IMR-90 (cell line): ENCODE results near the gene BRAF. TPM values are rescaled to one million over a fixed set of nuclear protein-coding genes. Genes with fewer than 3 reads are reported as not detected.

ENCODE experiments used
- ATAC-seq: fragments of 200-7000 bp; cut with Tn5 transposase; 2 replicates; pipeline ENCODE4 v1.9.1; 2020; ENCODE audit warnings: low read depth, mild to moderate bottlenecking, moderate library complexity
- BruUV-seq: library from RNA; stranded (reverse); fragments of 400-500 nt; replicated peaks from 2 replicates; lab custom pipeline; 2021; lab: Mats Ljungman, UMichigan
- CTCF ChIA-PET: fragments of 300-600 bp; formaldehyde crosslinking; extraction: SDS; loops from one replicate; lab custom pipeline; 2021; ENCODE audit warnings: antibody characterized with exemption; lab: Yijun Ruan, JAX
- POLR2A ChIA-PET: fragments of 300-600 bp; sonication (Branson Sonifier 250); formaldehyde crosslinking; loops from one replicate; lab custom pipeline; 2022; ENCODE audit warnings: antibody characterized with exemption; ENCODE audit not compliant: unreplicated experiment; lab: Charles Lee
- DNase-seq: peaks from one replicate; pipeline ENCODE4 v3.0.0; 2013
- H2AFZ ChIP-seq: replicated peaks from 2 replicates; pipeline ENCODE3; 2013; ENCODE audit warnings: low read length, mild to moderate bottlenecking; ENCODE audit not compliant: poor library complexity
- H2AK5ac ChIP-seq: 2 replicates; pipeline ENCODE4 v1.6.1; 2013; ENCODE audit warnings: low read depth, low read length, inconsistent platforms
- H2AK9ac ChIP-seq: replicated peaks from 2 replicates; pipeline ENCODE3; 2013; ENCODE audit warnings: mild to moderate bottlenecking, low read depth, low read length, moderate library complexity; ENCODE audit not compliant: poor library complexity
- H2BK120ac ChIP-seq: 2 replicates; pipeline ENCODE4 v1.6.1; 2013; ENCODE audit warnings: low read depth, low read length, inconsistent platforms
- H2BK15ac ChIP-seq: 3 replicates; pipeline ENCODE4 v1.6.1; 2013; ENCODE audit warnings: low read depth, low read length, inconsistent platforms
- H2BK20ac ChIP-seq: 2 replicates; pipeline ENCODE4 v1.6.1; 2013; ENCODE audit warnings: low read depth, mild to moderate bottlenecking, inconsistent platforms, low read length, moderate library complexity
- H2BK5ac ChIP-seq: 2 replicates; pipeline ENCODE4 v1.6.1; 2013; ENCODE audit warnings: mild to moderate bottlenecking, low read depth, low read length, inconsistent platforms; ENCODE audit not compliant: poor library complexity, severe bottlenecking
- H3K14ac ChIP-seq: replicated peaks from 2 replicates; pipeline ENCODE4 v1.6.1; 2013; ENCODE audit warnings: low read depth, low read length, inconsistent platforms
- H3K18ac ChIP-seq: 2 replicates; pipeline ENCODE4 v1.6.1; 2013; ENCODE audit warnings: low read depth, low read length, control low read depth
- H3K23ac ChIP-seq: 2 replicates; pipeline ENCODE4 v1.6.1; 2013; ENCODE audit warnings: low read depth, low read length, inconsistent platforms
- H3K27ac ChIP-seq: 2 replicates; pipeline ENCODE4 v1.5.1; 2013; ENCODE audit warnings: mild to moderate bottlenecking, control low read depth, low read length; ENCODE audit not compliant: insufficient read depth
- H3K27me3 ChIP-seq: 2 replicates; pipeline ENCODE4 v1.6.1; 2013; ENCODE audit warnings: low read length; ENCODE audit not compliant: control insufficient read depth, insufficient read depth
- H3K36me3 ChIP-seq: 2 replicates; pipeline ENCODE4 v1.6.1; 2013; ENCODE audit warnings: low read length, mixed read lengths; ENCODE audit not compliant: control insufficient read depth, insufficient read depth
- H3K4ac ChIP-seq: 2 replicates; pipeline ENCODE4 v1.6.1; 2013; ENCODE audit warnings: low read depth, low read length, inconsistent platforms
- H3K4me1 ChIP-seq: 2 replicates; pipeline ENCODE4 v1.6.1; 2013; ENCODE audit warnings: low read length, mixed read lengths; ENCODE audit not compliant: control insufficient read depth, insufficient read depth
- H3K4me2 ChIP-seq: 2 replicates; pipeline ENCODE4 v1.6.1; 2013; ENCODE audit warnings: low read depth, mild to moderate bottlenecking, control low read depth, low read length, moderate library complexity
- H3K4me3 ChIP-seq: 2 replicates; pipeline ENCODE4 v1.5.1; 2013; ENCODE audit warnings: low read depth, mild to moderate bottlenecking, control low read depth, low read length, moderate library complexity; ENCODE audit not compliant: insufficient read depth
- H3K56ac ChIP-seq: 2 replicates; pipeline ENCODE4 v1.6.1; 2013; ENCODE audit warnings: low read length, inconsistent platforms; ENCODE audit not compliant: insufficient read depth; ENCODE audit errors: extremely low read depth
- H3K79me1 ChIP-seq, 2 experiments: 2 replicates each; pipeline ENCODE4 v1.6.1; 2013; ENCODE audit warnings: low read length in 2 of 2, inconsistent platforms in 1 of 2, low read depth in 1 of 2
- H3K9ac ChIP-seq: 2 replicates; pipeline ENCODE4 v1.6.1; 2013; ENCODE audit warnings: low read depth, low read length, control low read depth
- H3K9me1 ChIP-seq: 2 replicates; pipeline ENCODE4 v1.6.1; 2013; ENCODE audit warnings: low read length, inconsistent platforms; ENCODE audit not compliant: insufficient read depth
- H3K9me3 ChIP-seq: 2 replicates; pipeline ENCODE4 v1.6.1; 2013; ENCODE audit warnings: low read length; ENCODE audit not compliant: control insufficient read depth, insufficient read depth
- H4K20me1 ChIP-seq: 2 replicates; pipeline ENCODE4 v1.6.1; 2013; ENCODE audit warnings: low read length, inconsistent platforms; ENCODE audit not compliant: insufficient read depth
- H4K5ac ChIP-seq: 2 replicates; pipeline ENCODE4 v1.6.1; 2013; ENCODE audit warnings: mild to moderate bottlenecking, low read depth, low read length, control low read depth
- H4K8ac ChIP-seq, 2 experiments: 2 replicates each; pipeline ENCODE4 v1.6.1; 2013; ENCODE audit warnings: low read depth in 2 of 2, low read length in 2 of 2, control low read depth in 1 of 2, inconsistent platforms in 1 of 2
- H4K91ac ChIP-seq: 2 replicates; pipeline ENCODE4 v1.6.1; 2013; ENCODE audit warnings: low read depth, low read length, inconsistent platforms; ENCODE audit not compliant: insufficient read depth
- CHD1 ChIP-seq: IDR thresholded peaks from 2 replicates; pipeline ENCODE4 v1.6.1; 2012; ENCODE audit warnings: low read depth, low read length, improper control_type of control experiment
- CTCF ChIP-seq: conservative IDR thresholded peaks from 2 replicates; pipeline ENCODE4 v1.5.1; 2012; ENCODE audit warnings: mild to moderate bottlenecking, low read depth, low read length, improper control_type of control experiment
- MAFK ChIP-seq: IDR thresholded peaks from 2 replicates; pipeline ENCODE4 v1.6.1; 2012; ENCODE audit warnings: low read depth, low read length, improper control_type of control experiment
- MAZ ChIP-seq: IDR thresholded peaks from 2 replicates; pipeline ENCODE4 v1.6.1; 2012; ENCODE audit warnings: low read depth, mild to moderate bottlenecking, low read length, improper control_type of control experiment, moderate library complexity, borderline replicate concordance
- MXI1 ChIP-seq: IDR thresholded peaks from 2 replicates; pipeline ENCODE4 v1.6.1; 2012; ENCODE audit warnings: low read depth, mild to moderate bottlenecking, low read length, moderate library complexity, borderline replicate concordance
- RAD21 ChIP-seq: IDR thresholded peaks from 2 replicates; pipeline ENCODE4 v1.6.1; 2012; ENCODE audit warnings: low read length, improper control_type of control experiment
- RCOR1 ChIP-seq: IDR thresholded peaks from 2 replicates; pipeline ENCODE4 v1.6.1; 2012; ENCODE audit warnings: mild to moderate bottlenecking, low read length, improper control_type of control experiment; ENCODE audit not compliant: insufficient replicate concordance
- SMC3 ChIP-seq: fragments of 150-350 bp; IDR thresholded peaks from 2 replicates; pipeline ENCODE4 v1.6.1; 2016; ENCODE audit warnings: low read depth, mild to moderate bottlenecking, antibody characterized with exemption, low read length, moderate library complexity
- dilution Hi-C: fragments of 300-500 bp; cut with HindIII; formaldehyde crosslinking; loops from one replicate; pipeline ENCODE4 v1.14.3; 2018; ENCODE audit warnings: low sequenced_read_pairs; ENCODE audit not compliant: unreplicated experiment
- in situ Hi-C: fragments of 300-500 bp; cut with MboI; formaldehyde crosslinking; loops from 3 replicates; pipeline ENCODE4 v1.14.3; 2019; ENCODE audit warnings: low sequenced_read_pairs, inconsistent platforms, mixed read lengths
- intact Hi-C: fragments of 100-400 bp; cut with micrococcal nuclease; formaldehyde crosslinking; loops from 2 replicates; pipeline ENCODE4 v1.10.0; 2022
- polyA plus RNA-seq, 3 experiments: library from polyadenylated mRNA; depleted of rRNA; stranded (reverse); fragments of >200 nt; gene quantifications; 2 replicates each; pipeline ENCODE4 v1.2.3, GENCODE V29; 2012; ENCODE audit warnings: low replicate concordance in 1 of 3
- total RNA-seq: library from RNA; depleted of rRNA; stranded (reverse); fragments of >200 nt; gene quantifications from 2 replicates; pipeline ENCODE4 v1.2.3, GENCODE V29; 2012
- TF ChIP-seq, protein P1 (sequence below): fragments of 150-350 bp; IDR thresholded peaks from 2 replicates; pipeline ENCODE4 v1.6.1; 2016; ENCODE audit warnings: low read depth, mild to moderate bottlenecking, low read length, moderate library complexity, borderline replicate concordance

BRAF gene
- total and polyA plus RNA-seq, 2 of the 4 experiments (the other 2 are of a cell fraction) = 5.7 to 12.9 TPM

DNA sequence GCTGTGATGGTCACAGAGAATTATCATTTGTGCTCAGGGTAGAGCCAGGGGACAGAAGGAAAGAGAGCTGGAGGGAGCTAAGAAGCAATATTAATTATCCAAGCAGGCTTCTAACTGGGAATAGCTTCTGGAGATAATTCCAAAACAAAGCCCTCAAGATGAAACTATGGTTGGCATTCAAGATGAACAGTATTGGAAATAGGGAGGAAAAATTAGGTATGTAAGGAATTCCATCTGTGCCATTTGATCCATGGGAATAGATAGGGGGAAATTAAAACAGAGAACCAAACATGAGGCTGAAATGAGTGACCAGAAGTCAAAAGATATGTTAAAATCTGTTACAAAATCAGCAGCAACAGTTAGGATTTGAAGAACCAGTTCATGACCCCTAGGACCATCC, 152.9 kb downstream of the BRAF start:
- Histone ChIP-seq H2BK15ac (no peak overlapping the region), H3K4me1 (no peaks in the 10 kb centered on the region), H2AFZ (no peak overlapping the region), H3K14ac (no peak overlapping the region), H2BK5ac (no peak overlapping the region), H3K56ac (no peak overlapping the region), H3K4me2 (no peak overlapping the region), H3K9me3 (no peaks in the 10 kb centered on the region), H3K27me3 (no peaks in the 10 kb centered on the region), H2AK9ac (no peak overlapping the region), H4K20me1 (no peaks in the 10 kb centered on the region), H2AK5ac (no peak overlapping the region), H4K5ac (no peak overlapping the region), H4K91ac (no peak overlapping the region), H3K4me3 (no peak overlapping the region), H3K18ac (no peak overlapping the region), H3K36me3 (peaks cover 14% of the 10 kb centered on the region), H3K4ac (no peak overlapping the region), H3K23ac (no peak overlapping the region), H3K9me1 (no peaks in the 10 kb centered on the region), H3K27ac (no peak overlapping the region), H3K79me1 (peaks cover 0 to 3% of the 10 kb centered on the region in 2 experiments; a peak in 1 of 4 replicates), H3K9ac (no peak overlapping the region), H2BK20ac (no peak overlapping the region), H2BK120ac (no peak overlapping the region), H4K8ac (no peak overlapping the region)
- CTCF ChIA-PET = no interaction called here
- POLR2A ChIA-PET = interaction anchor here (0.5 kb wide), 1 partner anchor 1803 kb away, joined by 4 read pairs; no protein-coding TSS in a partner anchor
- intact Hi-C loops = no loop called here
- ATAC-seq (peak; percentile 54), DNase-seq (no peak)
- in situ Hi-C loops = no loop called here
- no TSS peak for BruUV-seq
- dilution Hi-C loops = no loop called here
- TF ChIP-seq SMC3 (no peak), CHD1 (no peak), MAZ (no peak), RAD21 (no peak), MAFK (no peak), RCOR1 (no peak), MXI1 (no peak), CTCF (no peak)
- TF ChIP-seq, protein P1, sequence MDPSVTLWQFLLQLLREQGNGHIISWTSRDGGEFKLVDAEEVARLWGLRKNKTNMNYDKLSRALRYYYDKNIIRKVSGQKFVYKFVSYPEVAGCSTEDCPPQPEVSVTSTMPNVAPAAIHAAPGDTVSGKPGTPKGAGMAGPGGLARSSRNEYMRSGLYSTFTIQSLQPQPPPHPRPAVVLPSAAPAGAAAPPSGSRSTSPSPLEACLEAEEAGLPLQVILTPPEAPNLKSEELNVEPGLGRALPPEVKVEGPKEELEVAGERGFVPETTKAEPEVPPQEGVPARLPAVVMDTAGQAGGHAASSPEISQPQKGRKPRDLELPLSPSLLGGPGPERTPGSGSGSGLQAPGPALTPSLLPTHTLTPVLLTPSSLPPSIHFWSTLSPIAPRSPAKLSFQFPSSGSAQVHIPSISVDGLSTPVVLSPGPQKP = no peak
